GM23248 (cell line): ENCODE measurements around the gene PLEKHA3.

Experiments used
- EZH2 ChIP-seq: fragments of 200-600 bp; sonication (generic); IDR thresholded peaks from 2 replicates; pipeline ENCODE4 v1.6.1; 2018; ENCODE audit warnings: antibody characterized with exemption, mild to moderate bottlenecking; ENCODE audit not compliant: insufficient read depth, poor library complexity, severe bottlenecking
- EZH2phosphoT487 ChIP-seq: fragments of 200-600 bp; sonication (generic); IDR thresholded peaks from 2 replicates; pipeline ENCODE4 v1.6.1; 2018; ENCODE audit warnings: antibody characterized with exemption, moderate library complexity, mild to moderate bottlenecking, low read depth; ENCODE audit not compliant: insufficient read depth

GRCh38 chr2:178521304-178522150 lies 41.3 kb downstream of the PLEKHA3 start:
- TF ChIP-seq EZH2 (no peak), EZH2phosphoT487 (no peak)
